Stomach (tissue), 4 donors: ENCODE data around the gene CYP2W1.

Experiments used
- CTCF ChIP-seq, 7 experiments: fragments of 450-650 bp in 4 of 7; fragments of 200-600 bp in 3 of 7; sonication (generic) in 3 of 7; IDR thresholded peaks; one replicate each; pipeline ENCODE4 v1.5.1; 2016 to 2019; ENCODE audit warnings: antibody characterized with exemption in 7 of 7, control low read depth in 2 of 7, mild to moderate bottlenecking in 1 of 7
- EP300 ChIP-seq: sonication (generic); formaldehyde crosslinking; IDR thresholded peaks from one replicate; pipeline ENCODE4 v1.6.1; 2017; ENCODE audit warnings: antibody characterized with exemption
- POLR2AphosphoS5 ChIP-seq, 3 donors: sonication (generic); formaldehyde crosslinking; IDR thresholded peaks; one replicate each; pipeline ENCODE4 v1.6.1; 2016; ENCODE audit warnings: antibody characterized with exemption in 3 of 3

GRCh38 chr7:935874-936385, 47.1 kb upstream of the CYP2W1 start:
- TF ChIP-seq POLR2AphosphoS5 (IDR thresholded peaks at IDR 0.05) = no peak
- TF ChIP-seq CTCF (IDR thresholded peaks at IDR 0.05) = no peak
- no peak for TF ChIP-seq EP300
